SK-N-SH (cell line): ENCODE results near the gene ZMIZ1. TPM values are rescaled to one million over a fixed set of nuclear protein-coding genes. Genes with fewer than 3 reads are reported as not detected.

Source experiments
- CTCF ChIA-PET: fragments of 300-600, 350-600 bp; formaldehyde crosslinking; extraction: SDS; loops from one replicate; lab custom pipeline; 2021; lab: Yijun Ruan, JAX
- POLR2A ChIA-PET: fragments of 350-600 bp; sonication (Branson Sonifier 250); formaldehyde crosslinking; extraction: SDS; loops from one replicate; lab custom pipeline; 2020; ENCODE audit warnings: antibody characterized with exemption, inconsistent platforms; lab: Yijun Ruan, JAX
- DNase-seq: peaks from one replicate; pipeline ENCODE4 v3.0.0; 2012
- H2AFZ ChIP-seq: fragments of 200-600 bp; sonication (generic); 2 replicates; pipeline ENCODE4 v1.8.1; 2016; ENCODE audit warnings: antibody characterized with exemption, mild to moderate bottlenecking, low read depth
- H3F3A ChIP-seq: fragments of 200-600 bp; sonication (generic); replicated peaks from 2 replicates; pipeline ENCODE3; 2016; ENCODE audit warnings: antibody characterized with exemption, mild to moderate bottlenecking; ENCODE audit not compliant: insufficient read depth
- H3K27ac ChIP-seq, 2 experiments: fragments of 200-500 bp in 1 of 2; fragments of 200-600 bp in 1 of 2; sonication (Bioruptor generic) in 1 of 2; sonication (generic), shearing (Covaris generic) in 1 of 2; 2 replicates each; pipeline versions ENCODE4 v1.5.1 to v1.6.1; 2014 to 2016; ENCODE audit warnings: low read depth in 2 of 2, inconsistent platforms in 1 of 2, low read length in 1 of 2, mild to moderate bottlenecking in 1 of 2, mixed read lengths in 1 of 2
- H3K27me3 ChIP-seq: fragments of 200-600 bp; sonication (generic), shearing (Covaris generic); 2 replicates; pipeline ENCODE4 v1.6.1; 2016; ENCODE audit warnings: mixed run types; ENCODE audit not compliant: insufficient read depth
- H3K36me3 ChIP-seq, 2 experiments: fragments of 200-500 bp in 1 of 2; fragments of 200-600 bp in 1 of 2; sonication (Bioruptor generic) in 1 of 2; sonication (generic) in 1 of 2; replicated peaks in 1 of 2; 2 replicates each; pipeline versions ENCODE3 to v1.5.1; 2014 to 2016; ENCODE audit warnings: low read length in 1 of 2, mild to moderate bottlenecking in 1 of 2; ENCODE audit not compliant: insufficient read depth in 2 of 2, control insufficient read depth in 1 of 2
- H3K4me1 ChIP-seq, 2 experiments: fragments of 200-500 bp in 1 of 2; fragments of 200-600 bp in 1 of 2; sonication (Bioruptor generic) in 1 of 2; sonication (generic), shearing (Covaris generic) in 1 of 2; 2 replicates each; pipeline versions ENCODE4 v1.5.1 to v1.6.1; 2014 to 2016; ENCODE audit warnings: low read depth in 1 of 2, low read length in 1 of 2, mixed run types in 1 of 2; ENCODE audit not compliant: insufficient read depth in 2 of 2, control insufficient read depth in 1 of 2
- H3K4me2 ChIP-seq: fragments of 200-600 bp; sonication (generic), shearing (Covaris generic); 2 replicates; pipeline ENCODE4 v1.6.1; 2017; ENCODE audit warnings: mixed run types
- H3K4me3 ChIP-seq, 2 experiments: fragments of 200-500 bp in 1 of 2; fragments of 200-600 bp in 1 of 2; sonication (Bioruptor generic) in 1 of 2; sonication (generic), shearing (Covaris generic) in 1 of 2; 2 replicates each; pipeline versions ENCODE4 v1.5.1 to v1.8.1; 2014 to 2016; ENCODE audit warnings: low read depth in 2 of 2, inconsistent platforms in 1 of 2, low read length in 1 of 2, mild to moderate bottlenecking in 1 of 2, mixed read lengths in 1 of 2, moderate library complexity in 1 of 2
- H3K79me2 ChIP-seq: fragments of 200-600 bp; sonication (generic); 2 replicates; pipeline ENCODE4 v1.8.1; 2017; ENCODE audit warnings: mild to moderate bottlenecking; ENCODE audit not compliant: insufficient read depth
- H3K9ac ChIP-seq: fragments of 200-600 bp; sonication (generic); 2 replicates; pipeline ENCODE4 v1.6.1; 2017; ENCODE audit warnings: mixed run types
- H3K9me2 ChIP-seq: fragments of 200-600 bp; sonication (generic); 2 replicates; pipeline ENCODE4 v1.6.1; 2017; ENCODE audit warnings: mixed run types
- H3K9me3 ChIP-seq: fragments of 200-600 bp; sonication (generic); 2 replicates; pipeline ENCODE4 v1.6.1; 2017; ENCODE audit warnings: mixed run types, mild to moderate bottlenecking, moderate library complexity
- H4K20me1 ChIP-seq: fragments of 200-600 bp; sonication (generic); 2 replicates; pipeline ENCODE4 v1.6.1; 2017; ENCODE audit warnings: mild to moderate bottlenecking, mixed run types; ENCODE audit not compliant: insufficient read depth
- CHD2 ChIP-seq: fragments of 150-350 bp; IDR thresholded peaks from 2 replicates; pipeline ENCODE4 v1.6.1; 2018; ENCODE audit warnings: low read length; ENCODE audit not compliant: partially characterized antibody
- EZH2phosphoT487 ChIP-seq: fragments of 200-600 bp; sonication (generic); IDR thresholded peaks from 2 replicates; pipeline ENCODE4 v1.6.1; 2017; ENCODE audit warnings: low read depth, mixed run types, mild to moderate bottlenecking, antibody characterized with exemption, moderate library complexity, borderline replicate concordance
- FOSL2 ChIP-seq: IDR thresholded peaks from 2 replicates; pipeline ENCODE4 v1.4.0; 2012; ENCODE audit warnings: low read depth, mild to moderate bottlenecking, moderate library complexity, borderline replicate concordance
- FOXJ3 ChIP-seq: sonication (generic); formaldehyde crosslinking; IDR thresholded peaks from 2 replicates; pipeline ENCODE4 v1.5.1; 2020; ENCODE audit warnings: mild to moderate bottlenecking, missing genetic modification reagents
- FOXM1 ChIP-seq: IDR thresholded peaks from 2 replicates; pipeline ENCODE4 v1.4.0; 2012; ENCODE audit warnings: low read depth, mild to moderate bottlenecking
- GABPA ChIP-seq: IDR thresholded peaks from 2 replicates; pipeline ENCODE4 v1.4.0; 2012; ENCODE audit warnings: low read depth, mild to moderate bottlenecking
- IRF3 ChIP-seq: fragments of 150-350 bp; IDR thresholded peaks from 2 replicates; pipeline ENCODE4 v1.6.1; 2016; ENCODE audit warnings: mild to moderate bottlenecking, low read depth, low read length
- MEF2A ChIP-seq: IDR thresholded peaks from 2 replicates; pipeline ENCODE4 v1.4.0; 2012; ENCODE audit warnings: low read depth, borderline replicate concordance
- NFIC ChIP-seq: IDR thresholded peaks from 2 replicates; pipeline ENCODE4 v1.4.0; 2012; ENCODE audit warnings: borderline replicate concordance
- PBX3 ChIP-seq: IDR thresholded peaks from 2 replicates; pipeline ENCODE4; 2012
- POLR2AphosphoS5 ChIP-seq: IDR thresholded peaks from 2 replicates; pipeline ENCODE4 v1.6.1; 2012; ENCODE audit warnings: low read depth, low read length
- RCOR1 ChIP-seq: fragments of 150-350 bp; IDR thresholded peaks from 2 replicates; pipeline ENCODE4 v1.6.1; 2017; ENCODE audit warnings: antibody characterized with exemption, low read length
- REST ChIP-seq: IDR thresholded peaks from 2 replicates; pipeline ENCODE4 v1.6.1; 2012; ENCODE audit warnings: mild to moderate bottlenecking, low read depth, low read length, moderate library complexity
- SMC3 ChIP-seq: IDR thresholded peaks from 2 replicates; pipeline ENCODE4 v1.6.1; 2012; ENCODE audit warnings: low read depth, low read length, improper control_type of control experiment
- TCF12 ChIP-seq: IDR thresholded peaks from 2 replicates; pipeline ENCODE4 v1.4.0; 2012
- TEAD4 ChIP-seq: IDR thresholded peaks from 2 replicates; pipeline ENCODE4 v1.4.0; 2012; ENCODE audit warnings: mild to moderate bottlenecking, borderline replicate concordance; ENCODE audit not compliant: insufficient read depth
- USF2 ChIP-seq: fragments of 150-350 bp; IDR thresholded peaks from 2 replicates; pipeline ENCODE4 v1.6.1; 2017; ENCODE audit warnings: antibody characterized with exemption, low read length, low read depth, borderline replicate concordance
- YY1 ChIP-seq: IDR thresholded peaks from 2 replicates; pipeline ENCODE4 v1.4.0; 2012; ENCODE audit warnings: low read depth, mild to moderate bottlenecking
- whole genome bisulfite sequencing: methylation state at CpG from one replicate; pipeline ENCODE4 v1.1.6; 2017; ENCODE audit warnings: low lambda C conversion rate; 5-methylcytosine and 5-hydroxymethylcytosine counted together
- polyA plus RNA-seq, 3 experiments: library from polyadenylated mRNA; depleted of rRNA; stranded (reverse); fragments of >200 nt; gene quantifications; 2 replicates each; pipeline ENCODE4 v1.2.3, GENCODE V29; 2012

ZMIZ1 gene
- polyA plus RNA-seq, 1 of the 3 experiments (the other 2 are of a cell fraction), result 23.5 TPM

- peaks cover 9% of the 10 kb centered on the region for H4K20me1 ChIP-seq
- H3K27me3 ChIP-seq, result no peaks in the 10 kb centered on the region
- H3K4me1 ChIP-seq, result peaks cover 42 to 99% of the 10 kb centered on the region in 2 experiments
- POLR2A ChIA-PET, result interaction anchor here (1.0 to 2.0 kb wide), 3 partner anchors 16 to 60 kb away, joined by 3 to 4 read pairs (median 4); no protein-coding TSS in a partner anchor
- no peak overlapping the region for H3K9ac ChIP-seq
- WGBS, result 86% methylated on average over 12 of the region's 18 CpGs
- no peaks in the 10 kb centered on the region for H3K9me2 ChIP-seq
- no peaks in the 10 kb centered on the region for H3K9me3 ChIP-seq
- no peak for DNase-seq
- TF ChIP-seq USF2 (no peak), TCF12 (no peak), SMC3 (no peak), POLR2AphosphoS5 (no peak), CHD2 (no peak), EZH2phosphoT487 (no peak)
- peaks cover 61% of the 10 kb centered on the region for H3K79me2 ChIP-seq
- CTCF ChIA-PET, result interaction anchor here (1.8 kb wide), 1 partner anchor 68 kb away, joined by 8 read pairs; no protein-coding TSS in a partner anchor
- H3F3A ChIP-seq, result peaks cover 34% of the 10 kb centered on the region
- H3K27ac ChIP-seq, result peak overlapping the region; percentile 97 to 99; a peak in 3 of 4 replicates
- H2AFZ ChIP-seq, result no peak overlapping the region
- no peak overlapping the region for H3K4me2 ChIP-seq
- H3K36me3 ChIP-seq, result peaks cover 8% of the 10 kb centered on the region in 2 experiments
- no peak overlapping the region for H3K4me3 ChIP-seq
Observed at GRCh38 chr10:79262959-79263746, 194.4 kb downstream of the ZMIZ1 start.

GRCh38 chr10:79263939-79264338, 195.2 kb downstream of the ZMIZ1 start:
- ChIA-PET CTCF (interaction anchor here (1.4 to 1.8 kb wide), 2 partner anchors 21 to 69 kb away, joined by 3 to 8 read pairs; no protein-coding TSS in a partner anchor), POLR2A (interaction anchor here (0.7 to 1.2 kb wide), 3 partner anchors 17 to 42 kb away, joined by 3 to 6 read pairs (median 4); no protein-coding TSS in a partner anchor)
- Histone ChIP-seq H3K9me3 (no peaks in the 10 kb centered on the region), H3K4me1 (peaks cover 50 to 99% of the 10 kb centered on the region in 2 experiments), H3K27ac (peak overlapping the region; percentile 97 to 99), H3K4me2 (no peak overlapping the region), H3K79me2 (peaks cover 59% of the 10 kb centered on the region), H3F3A (peaks cover 34% of the 10 kb centered on the region), H2AFZ (no peak overlapping the region), H3K4me3 (no peak overlapping the region), H4K20me1 (peaks cover 9% of the 10 kb centered on the region), H3K27me3 (no peaks in the 10 kb centered on the region), H3K36me3 (peaks cover 8% of the 10 kb centered on the region in 2 experiments), H3K9me2 (no peaks in the 10 kb centered on the region), H3K9ac (no peak overlapping the region)
- no peak for DNase-seq
- 77% methylated on average over 7 of the region's 10 CpGs for WGBS
- TF ChIP-seq PBX3 (no peak), IRF3 (no peak), FOXM1 (no peak), NFIC (no peak), RCOR1 (no peak), TEAD4 (no peak), POLR2AphosphoS5 (no peak), GABPA (no peak), YY1 (no peak), REST (no peak), FOSL2 (no peak), FOXJ3 (CRISPR knock-in tag) (no peak), MEF2A (no peak)
